Karpas-422 (cell line): Measurements from ENCODE around the gene CLSTN1. TPM values are rescaled to one million over a fixed set of nuclear protein-coding genes. Genes with fewer than 3 reads are reported as not detected.

Source experiments
- DNase-seq: peaks from one replicate; pipeline ENCODE4 v3.0.0-alpha.2; 2015
- H2AFZ ChIP-seq: fragments of 200-600 bp; sonication (generic); 2 replicates; pipeline ENCODE4 v1.6.1; 2014; ENCODE audit warnings: antibody characterized with exemption, low read length, mixed read lengths
- H3K27ac ChIP-seq: fragments of 200-600 bp; sonication (generic); 2 replicates; pipeline ENCODE4 v1.5.1; 2014; ENCODE audit warnings: mild to moderate bottlenecking, low read length, moderate library complexity
- H3K27me3 ChIP-seq: fragments of 200-600 bp; sonication (generic); 2 replicates; pipeline ENCODE4 v1.6.1; 2014; ENCODE audit warnings: low read length, mixed read lengths
- H3K36me3 ChIP-seq: fragments of 200-600 bp; sonication (generic); 2 replicates; pipeline ENCODE4 v1.6.1; 2014; ENCODE audit warnings: low read length, mixed read lengths; ENCODE audit not compliant: insufficient read depth
- H3K4me1 ChIP-seq: fragments of 200-600 bp; sonication (generic); 2 replicates; pipeline ENCODE4 v1.6.1; 2014; ENCODE audit warnings: mild to moderate bottlenecking, low read length, mixed read lengths
- H3K4me2 ChIP-seq: fragments of 200-600 bp; sonication (generic); 2 replicates; pipeline ENCODE4 v1.6.1; 2014; ENCODE audit warnings: low read length, low read depth, mild to moderate bottlenecking; ENCODE audit not compliant: poor library complexity, severe bottlenecking
- H3K4me3 ChIP-seq: fragments of 200-600 bp; sonication (generic); 2 replicates; pipeline ENCODE4 v1.5.1; 2014; ENCODE audit warnings: mild to moderate bottlenecking, antibody characterized with exemption, low read length, mixed read lengths
- H3K79me2 ChIP-seq: fragments of 200-600 bp; sonication (generic); 2 replicates; pipeline ENCODE4 v1.6.1; 2014; ENCODE audit warnings: mild to moderate bottlenecking, low read length, mixed read lengths
- H3K9ac ChIP-seq: fragments of 200-600 bp; sonication (generic); 2 replicates; pipeline ENCODE4 v1.6.0; 2014; ENCODE audit warnings: low read length
- H3K9me2 ChIP-seq: fragments of 200-600 bp; sonication (generic), shearing (Covaris generic); replicated peaks from 2 replicates; pipeline ENCODE4 v1.6.0; 2014; ENCODE audit warnings: mild to moderate bottlenecking, low read length, moderate library complexity; ENCODE audit not compliant: insufficient read depth
- H3K9me3 ChIP-seq: fragments of 300-700, 200-600 bp; sonication (generic); 2 replicates; pipeline ENCODE4 v1.6.1; 2014; ENCODE audit warnings: low read length, mixed read lengths
- H4K20me1 ChIP-seq: fragments of 200-600 bp; sonication (generic); 2 replicates; pipeline ENCODE4 v1.6.1; 2014; ENCODE audit warnings: mild to moderate bottlenecking, antibody characterized with exemption, low read length, low read depth; ENCODE audit not compliant: insufficient read depth
- total RNA-seq: library from RNA; depleted of rRNA; stranded (reverse); fragments of >200 nt; shearing (Covaris generic); gene quantifications from 2 replicates; pipeline ENCODE4 v1.2.3, GENCODE V29; 2014; ENCODE audit warnings: low replicate concordance

Gene CLSTN1
- total RNA-seq, 1 experiment from 2014 or later: 52.0 TPM

- H3K4me1 ChIP-seq: peaks cover 25% of the 10 kb centered on the region
- H3K9ac ChIP-seq: no peak overlapping the region
- no peaks in the 10 kb centered on the region for H3K9me2 ChIP-seq
- H3K27ac ChIP-seq: no peak overlapping the region
- no peak overlapping the region for H3K4me3 ChIP-seq
- no peak overlapping the region for H3K4me2 ChIP-seq
- no peaks in the 10 kb centered on the region for H3K36me3 ChIP-seq
- peaks cover 16% of the 10 kb centered on the region for H3K79me2 ChIP-seq
- H4K20me1 ChIP-seq: peaks cover 15% of the 10 kb centered on the region
- no peak for DNase-seq
- no peaks in the 10 kb centered on the region for H3K9me3 ChIP-seq
- no peaks in the 10 kb centered on the region for H3K27me3 ChIP-seq
- no peak overlapping the region for H2AFZ ChIP-seq
These were observed 2.9 kb upstream of the CLSTN1 start for GRCh38 chr1:9826616-9827015.

- Histone ChIP-seq H3K27me3 (no peaks in the 10 kb centered on the region), H3K27ac (no peak overlapping the region), H3K9ac (no peak overlapping the region), H3K4me3 (no peak overlapping the region), H3K36me3 (no peaks in the 10 kb centered on the region), H3K79me2 (peaks cover 21% of the 10 kb centered on the region), H4K20me1 (peaks cover 19% of the 10 kb centered on the region), H3K4me1 (peaks cover 31% of the 10 kb centered on the region), H3K9me2 (no peaks in the 10 kb centered on the region), H2AFZ (no peak overlapping the region), H3K4me2 (no peak overlapping the region), H3K9me3 (no peaks in the 10 kb centered on the region)
- no peak for DNase-seq
These were observed 2.3 kb upstream of the CLSTN1 start for GRCh38 chr1:9826087-9826486.

- H3K79me2 ChIP-seq: peaks cover 28% of the 10 kb centered on the region
- H3K4me3 ChIP-seq: no peak overlapping the region
- no peak overlapping the region for H3K9ac ChIP-seq
- H3K4me1 ChIP-seq: peaks cover 38% of the 10 kb centered on the region
- H3K36me3 ChIP-seq: no peaks in the 10 kb centered on the region; the same call in 1 of the 2 replicates
- DNase-seq: peak; percentile 45
- H4K20me1 ChIP-seq: peaks cover 19% of the 10 kb centered on the region
- no peak overlapping the region for H3K4me2 ChIP-seq
- no peaks in the 10 kb centered on the region for H3K27me3 ChIP-seq
- no peak overlapping the region for H3K27ac ChIP-seq
- H3K9me2 ChIP-seq: no peaks in the 10 kb centered on the region
- no peaks in the 10 kb centered on the region for H3K9me3 ChIP-seq
- no peak overlapping the region for H2AFZ ChIP-seq
These were observed 1.6 kb upstream of the CLSTN1 start for GRCh38 chr1:9825093-9826074.

GRCh38 chr1:9824702-9825089 is 931 bp upstream of the CLSTN1 start:
- Histone ChIP-seq H3K9ac (peak overlapping the region; percentile 73; the same call in 1 of the 2 replicates), H4K20me1 (peaks cover 19% of the 10 kb centered on the region), H3K4me1 (peaks cover 45% of the 10 kb centered on the region), H3K27me3 (no peaks in the 10 kb centered on the region), H2AFZ (no peak overlapping the region), H3K9me3 (no peaks in the 10 kb centered on the region), H3K9me2 (no peaks in the 10 kb centered on the region), H3K36me3 (no peaks in the 10 kb centered on the region; the same call in 1 of the 2 replicates), H3K79me2 (peaks cover 35% of the 10 kb centered on the region), H3K4me2 (peak overlapping the region; percentile 89), H3K4me3 (peak overlapping the region; percentile 72), H3K27ac (no peak overlapping the region)
- no peak for DNase-seq

- Histone ChIP-seq H3K4me3 (peak overlapping the region; percentile 94; the same call in 1 of the 2 replicates), H3K79me2 (peaks cover 46% of the 10 kb centered on the region), H3K27me3 (no peaks in the 10 kb centered on the region), H3K4me1 (peaks cover 52% of the 10 kb centered on the region), H3K4me2 (peak overlapping the region; percentile 82), H3K9ac (peak overlapping the region; percentile 94), H2AFZ (no peak overlapping the region), H3K9me3 (no peaks in the 10 kb centered on the region), H3K36me3 (no peaks in the 10 kb centered on the region; the same call in 1 of the 2 replicates), H3K9me2 (no peaks in the 10 kb centered on the region), H4K20me1 (peaks cover 19% of the 10 kb centered on the region), H3K27ac (no peak overlapping the region)
- DNase-seq: no peak
These were observed 147 bp downstream of the CLSTN1 start for GRCh38 chr1:9823693-9823942.

GRCh38 chr1:9822897-9823692 is 670 bp downstream of the CLSTN1 start:
- peaks cover 19% of the 10 kb centered on the region for H4K20me1 ChIP-seq
- H3K9ac ChIP-seq: peak overlapping the region; percentile 94
- H3K4me2 ChIP-seq: peak overlapping the region; percentile 82
- peak overlapping the region; percentile 94 for H3K4me3 ChIP-seq
- no peaks in the 10 kb centered on the region for H3K9me2 ChIP-seq
- peaks cover 52% of the 10 kb centered on the region for H3K4me1 ChIP-seq
- no peaks in the 10 kb centered on the region; the same call in 1 of the 2 replicates for H3K36me3 ChIP-seq
- peak overlapping the region; percentile 24; the same call in 1 of the 2 replicates for H3K27ac ChIP-seq
- no peaks in the 10 kb centered on the region for H3K9me3 ChIP-seq
- H3K79me2 ChIP-seq: peaks cover 51% of the 10 kb centered on the region
- no peaks in the 10 kb centered on the region for H3K27me3 ChIP-seq
- no peak overlapping the region for H2AFZ ChIP-seq
- DNase-seq: peak; percentile 77

GRCh38 chr1:9822490-9822889 is 1.3 kb downstream of the CLSTN1 start:
- peak overlapping the region; percentile 94 for H3K4me3 ChIP-seq
- peaks cover 52% of the 10 kb centered on the region for H3K4me1 ChIP-seq
- no peak overlapping the region for H2AFZ ChIP-seq
- peak overlapping the region; percentile 82 for H3K4me2 ChIP-seq
- no peaks in the 10 kb centered on the region; the same call in 1 of the 2 replicates for H3K36me3 ChIP-seq
- H3K9me3 ChIP-seq: no peaks in the 10 kb centered on the region
- H3K27me3 ChIP-seq: no peaks in the 10 kb centered on the region
- DNase-seq: peak; percentile 45
- H4K20me1 ChIP-seq: peaks cover 19% of the 10 kb centered on the region
- H3K79me2 ChIP-seq: peaks cover 57% of the 10 kb centered on the region
- peak overlapping the region; percentile 94 for H3K9ac ChIP-seq
- peak overlapping the region; percentile 24; the same call in 1 of the 2 replicates for H3K27ac ChIP-seq
- no peaks in the 10 kb centered on the region for H3K9me2 ChIP-seq

GRCh38 chr1:9821710-9822109 is 2.1 kb downstream of the CLSTN1 start:
- no peaks in the 10 kb centered on the region for H3K27me3 ChIP-seq
- no peaks in the 10 kb centered on the region for H3K9me2 ChIP-seq
- peak; percentile 52 for DNase-seq
- H3K9me3 ChIP-seq: no peaks in the 10 kb centered on the region
- H3K4me3 ChIP-seq: peak overlapping the region; percentile 94
- peaks cover 19% of the 10 kb centered on the region for H4K20me1 ChIP-seq
- H3K4me2 ChIP-seq: peak overlapping the region; percentile 82
- H2AFZ ChIP-seq: no peak overlapping the region
- peaks cover 65% of the 10 kb centered on the region for H3K79me2 ChIP-seq
- H3K27ac ChIP-seq: peak overlapping the region; percentile 32; the same call in 1 of the 2 replicates
- H3K9ac ChIP-seq: peak overlapping the region; percentile 94
- H3K36me3 ChIP-seq: no peaks in the 10 kb centered on the region; the same call in 1 of the 2 replicates
- H3K4me1 ChIP-seq: peaks cover 52% of the 10 kb centered on the region
